ENCODE data around the gene UPP1.

UPP1 gene

DNA sequence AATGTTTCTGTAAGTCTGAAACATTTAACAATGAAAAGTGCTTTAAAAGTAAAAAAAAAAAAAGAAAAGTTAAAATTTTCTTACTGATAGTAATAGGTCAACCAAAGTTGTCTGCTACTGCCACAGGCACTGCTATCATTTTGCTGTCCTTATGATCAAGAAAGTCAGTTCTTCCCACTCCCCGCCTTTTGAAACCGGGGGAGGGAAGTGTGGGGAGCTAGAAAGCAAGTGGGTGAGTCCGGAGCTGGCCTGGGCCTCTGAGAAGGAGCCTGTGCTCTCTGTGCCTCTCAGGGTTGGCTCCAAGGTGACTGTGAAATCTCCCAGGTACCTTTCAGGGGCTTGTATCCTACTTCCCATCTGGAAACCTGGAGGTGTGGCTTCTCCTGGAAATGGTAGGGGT, 46.4 kb upstream of the UPP1 start (continued):
- TF ChIP-seq ZNF565 (CRISPR knock-in tag; conservative IDR thresholded peaks at IDR 0.05; ENCODE audit: low read depth) = no peak
- no peak for TF ChIP-seq SNAI2 (CRISPR knock-in tag; IDR thresholded peaks at IDR 0.05)
- no peak for TF ChIP-seq BACH2 (CRISPR knock-in tag; IDR thresholded peaks at IDR 0.05; ENCODE audit: borderline replicate concordance)
- TF ChIP-seq, protein P1, sequence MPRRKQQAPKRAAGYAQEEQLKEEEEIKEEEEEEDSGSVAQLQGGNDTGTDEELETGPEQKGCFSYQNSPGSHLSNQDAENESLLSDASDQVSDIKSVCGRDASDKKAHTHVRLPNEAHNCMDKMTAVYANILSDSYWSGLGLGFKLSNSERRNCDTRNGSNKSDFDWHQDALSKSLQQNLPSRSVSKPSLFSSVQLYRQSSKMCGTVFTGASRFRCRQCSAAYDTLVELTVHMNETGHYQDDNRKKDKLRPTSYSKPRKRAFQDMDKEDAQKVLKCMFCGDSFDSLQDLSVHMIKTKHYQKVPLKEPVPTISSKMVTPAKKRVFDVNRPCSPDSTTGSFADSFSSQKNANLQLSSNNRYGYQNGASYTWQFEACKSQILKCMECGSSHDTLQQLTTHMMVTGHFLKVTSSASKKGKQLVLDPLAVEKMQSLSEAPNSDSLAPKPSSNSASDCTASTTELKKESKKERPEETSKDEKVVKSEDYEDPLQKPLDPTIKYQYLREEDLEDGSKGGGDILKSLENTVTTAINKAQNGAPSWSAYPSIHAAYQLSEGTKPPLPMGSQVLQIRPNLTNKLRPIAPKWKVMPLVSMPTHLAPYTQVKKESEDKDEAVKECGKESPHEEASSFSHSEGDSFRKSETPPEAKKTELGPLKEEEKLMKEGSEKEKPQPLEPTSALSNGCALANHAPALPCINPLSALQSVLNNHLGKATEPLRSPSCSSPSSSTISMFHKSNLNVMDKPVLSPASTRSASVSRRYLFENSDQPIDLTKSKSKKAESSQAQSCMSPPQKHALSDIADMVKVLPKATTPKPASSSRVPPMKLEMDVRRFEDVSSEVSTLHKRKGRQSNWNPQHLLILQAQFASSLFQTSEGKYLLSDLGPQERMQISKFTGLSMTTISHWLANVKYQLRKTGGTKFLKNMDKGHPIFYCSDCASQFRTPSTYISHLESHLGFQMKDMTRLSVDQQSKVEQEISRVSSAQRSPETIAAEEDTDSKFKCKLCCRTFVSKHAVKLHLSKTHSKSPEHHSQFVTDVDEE (CRISPR knock-in tag; IDR thresholded peaks at IDR 0.05) = no peak
- TF ChIP-seq GLIS3 (CRISPR knock-in tag; IDR thresholded peaks at IDR 0.05) = no peak
- TF ChIP-seq, protein P2, sequence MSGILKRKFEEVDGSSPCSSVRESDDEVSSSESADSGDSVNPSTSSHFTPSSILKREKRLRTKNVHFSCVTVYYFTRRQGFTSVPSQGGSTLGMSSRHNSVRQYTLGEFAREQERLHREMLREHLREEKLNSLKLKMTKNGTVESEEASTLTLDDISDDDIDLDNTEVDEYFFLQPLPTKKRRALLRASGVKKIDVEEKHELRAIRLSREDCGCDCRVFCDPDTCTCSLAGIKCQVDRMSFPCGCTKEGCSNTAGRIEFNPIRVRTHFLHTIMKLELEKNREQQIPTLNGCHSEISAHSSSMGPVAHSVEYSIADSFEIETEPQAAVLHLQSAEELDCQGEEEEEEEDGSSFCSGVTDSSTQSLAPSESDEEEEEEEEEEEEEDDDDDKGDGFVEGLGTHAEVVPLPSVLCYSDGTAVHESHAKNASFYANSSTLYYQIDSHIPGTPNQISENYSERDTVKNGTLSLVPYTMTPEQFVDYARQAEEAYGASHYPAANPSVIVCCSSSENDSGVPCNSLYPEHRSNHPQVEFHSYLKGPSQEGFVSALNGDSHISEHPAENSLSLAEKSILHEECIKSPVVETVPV (CRISPR knock-in tag; IDR thresholded peaks at IDR 0.05) = no peak
- TF ChIP-seq CSDC2 (CRISPR knock-in tag; IDR thresholded peaks at IDR 0.05) = no peak
- TF ChIP-seq TOX (CRISPR knock-in tag; IDR thresholded peaks at IDR 0.05; ENCODE audit: borderline replicate concordance) = no peak
- TF ChIP-seq ZNF70 (CRISPR knock-in tag; IDR thresholded peaks at IDR 0.05) = no peak

DNA sequence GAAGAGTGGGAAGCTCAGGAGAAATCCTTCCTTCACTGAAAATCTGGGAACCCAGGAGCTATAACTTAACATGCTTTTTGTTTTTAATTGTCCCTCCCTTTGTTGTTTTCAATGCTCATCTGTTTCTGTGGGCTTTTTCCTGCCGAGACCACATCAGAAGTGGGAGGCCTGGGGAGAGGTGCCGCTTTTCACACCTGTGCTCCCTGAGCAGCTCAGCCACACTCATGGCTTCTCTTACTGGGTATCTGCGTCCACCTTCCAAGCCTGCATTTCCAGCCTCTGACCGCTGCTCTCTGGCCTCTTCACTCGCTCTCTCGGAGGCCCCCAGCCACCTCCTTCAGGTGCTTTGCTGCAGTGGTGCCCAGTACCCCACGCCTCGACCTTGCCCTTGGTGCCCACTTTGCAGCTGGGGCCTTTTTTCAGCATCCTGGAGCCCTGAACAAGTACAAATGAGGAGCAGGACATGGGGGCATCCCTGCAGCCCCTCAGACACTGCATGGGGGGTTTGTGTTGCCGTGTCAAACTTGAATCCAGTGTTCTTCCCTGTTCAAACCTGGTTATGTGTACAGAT, 43.8 kb upstream of the UPP1 start:
- TF ChIP-seq, protein P3, sequence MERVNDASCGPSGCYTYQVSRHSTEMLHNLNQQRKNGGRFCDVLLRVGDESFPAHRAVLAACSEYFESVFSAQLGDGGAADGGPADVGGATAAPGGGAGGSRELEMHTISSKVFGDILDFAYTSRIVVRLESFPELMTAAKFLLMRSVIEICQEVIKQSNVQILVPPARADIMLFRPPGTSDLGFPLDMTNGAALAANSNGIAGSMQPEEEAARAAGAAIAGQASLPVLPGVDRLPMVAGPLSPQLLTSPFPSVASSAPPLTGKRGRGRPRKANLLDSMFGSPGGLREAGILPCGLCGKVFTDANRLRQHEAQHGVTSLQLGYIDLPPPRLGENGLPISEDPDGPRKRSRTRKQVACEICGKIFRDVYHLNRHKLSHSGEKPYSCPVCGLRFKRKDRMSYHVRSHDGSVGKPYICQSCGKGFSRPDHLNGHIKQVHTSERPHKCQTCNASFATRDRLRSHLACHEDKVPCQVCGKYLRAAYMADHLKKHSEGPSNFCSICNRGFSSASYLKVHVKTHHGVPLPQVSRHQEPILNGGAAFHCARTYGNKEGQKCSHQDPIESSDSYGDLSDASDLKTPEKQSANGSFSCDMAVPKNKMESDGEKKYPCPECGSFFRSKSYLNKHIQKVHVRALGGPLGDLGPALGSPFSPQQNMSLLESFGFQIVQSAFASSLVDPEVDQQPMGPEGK (CRISPR knock-in tag; IDR thresholded peaks at IDR 0.05; ENCODE audit: borderline replicate concordance) = no peak
- no peak for TF ChIP-seq PPARA (CRISPR knock-in tag; IDR thresholded peaks at IDR 0.05; ENCODE audit: borderline replicate concordance)
- no peak for TF ChIP-seq BACH2 (CRISPR knock-in tag; IDR thresholded peaks at IDR 0.05; ENCODE audit: borderline replicate concordance)
- no peak for TF ChIP-seq OSR1 (CRISPR knock-in tag; IDR thresholded peaks at IDR 0.05)
- no peak for TF ChIP-seq ZNF8 (CRISPR knock-in tag; IDR thresholded peaks at IDR 0.05)
- no peak for TF ChIP-seq SNAI2 (CRISPR knock-in tag; IDR thresholded peaks at IDR 0.05)
- no peak for TF ChIP-seq TCF4 (CRISPR knock-in tag; IDR thresholded peaks at IDR 0.05; ENCODE audit: borderline replicate concordance)
- TF ChIP-seq ZFP30 (CRISPR knock-in tag; IDR thresholded peaks at IDR 0.05) = no peak
- TF ChIP-seq ZNF70 (CRISPR knock-in tag; IDR thresholded peaks at IDR 0.05) = no peak
- TF ChIP-seq ZNF565 (CRISPR knock-in tag; conservative IDR thresholded peaks at IDR 0.05; ENCODE audit: low read depth) = no peak
- ATAC-seq = no peak

DNA sequence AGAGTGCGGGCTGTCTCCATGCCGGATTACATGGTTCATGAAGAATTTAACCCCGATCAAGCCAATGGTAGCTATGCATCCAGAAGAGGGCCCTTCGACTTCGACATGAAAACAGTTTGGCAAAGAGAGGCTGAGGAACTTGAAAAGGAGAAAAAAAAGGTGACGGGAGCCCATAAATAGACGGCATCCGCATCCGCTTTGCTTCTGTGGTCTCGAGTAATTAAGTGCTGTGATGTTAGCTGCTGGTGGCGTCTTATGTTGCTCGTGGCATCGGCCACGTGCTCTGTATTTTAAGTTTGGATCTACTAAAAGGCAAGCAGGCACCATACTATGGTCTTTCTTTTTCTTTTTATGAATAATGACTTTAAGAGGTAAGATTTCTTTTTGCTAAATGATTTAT, 42.6 kb upstream of the UPP1 start:
- ATAC-seq = no peak
- no peak for TF ChIP-seq TCF4 (CRISPR knock-in tag; IDR thresholded peaks at IDR 0.05; ENCODE audit: borderline replicate concordance)
- TF ChIP-seq ISL1 (CRISPR knock-in tag; IDR thresholded peaks at IDR 0.05) = no peak
- no peak for TF ChIP-seq ARNTL (CRISPR knock-in tag; IDR thresholded peaks at IDR 0.05; ENCODE audit: borderline replicate concordance, low read depth)

DNA sequence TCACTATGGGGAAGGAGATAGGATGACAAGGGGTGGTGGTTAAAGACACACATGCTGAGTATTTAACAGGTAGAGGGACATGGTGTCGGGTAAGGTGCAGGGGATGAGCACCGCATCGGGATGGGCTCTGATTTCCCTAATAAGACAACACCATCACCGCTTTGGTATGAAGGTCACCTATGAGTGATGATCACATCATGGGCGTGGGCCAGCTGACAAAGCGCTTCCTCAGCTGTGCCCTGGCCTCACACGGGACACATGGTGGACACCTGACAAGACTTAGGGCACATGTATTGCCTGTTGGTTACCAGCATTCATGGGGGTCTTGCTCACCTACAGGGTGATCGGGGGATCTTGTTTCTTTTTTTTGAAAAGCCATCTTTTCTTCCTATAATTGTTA, 41.0 kb upstream of the UPP1 start:
- TF ChIP-seq ZFP3 (CRISPR knock-in tag; IDR thresholded peaks at IDR 0.05) = no peak
- no peak for TF ChIP-seq ZNF8 (CRISPR knock-in tag; IDR thresholded peaks at IDR 0.05)
- TF ChIP-seq, protein P2 (CRISPR knock-in tag; IDR thresholded peaks at IDR 0.05) = no peak
- no peak for TF ChIP-seq ZC3H10 (CRISPR knock-in tag; IDR thresholded peaks at IDR 0.05)
- no peak for TF ChIP-seq ZNF565 (CRISPR knock-in tag; conservative IDR thresholded peaks at IDR 0.05; ENCODE audit: low read depth)
- TF ChIP-seq OSR1 (CRISPR knock-in tag; IDR thresholded peaks at IDR 0.05) = no peak
- no peak for TF ChIP-seq SNAI2 (CRISPR knock-in tag; IDR thresholded peaks at IDR 0.05)
- TF ChIP-seq TCF4 (CRISPR knock-in tag; IDR thresholded peaks at IDR 0.05; ENCODE audit: borderline replicate concordance) = no peak
- TF ChIP-seq RARB (CRISPR knock-in tag; IDR thresholded peaks at IDR 0.05) = no peak
- TF ChIP-seq, protein P1 (CRISPR knock-in tag; IDR thresholded peaks at IDR 0.05) = no peak
- TF ChIP-seq ARNTL (CRISPR knock-in tag; IDR thresholded peaks at IDR 0.05; ENCODE audit: borderline replicate concordance, low read depth) = no peak
- ATAC-seq = no peak

Measured in SK-N-SH treated with all-trans-retinoic acid at 6 μM for 48 hours (cell line).